Skeletal muscle tissue (tissue), 4 donors: ENCODE data around the gene INPP1. TPM values are rescaled to one million over a fixed set of nuclear protein-coding genes. Genes with fewer than 3 reads are reported as not detected.
"Not testable (repeated sequence)": the region's sequence is repeated elsewhere in the genome, so short reads cannot be mapped to it uniquely, and the experiment has no call there.

Experiments
- H3K27ac ChIP-seq: one replicate; pipeline ENCODE4 v1.7.0; 2013; ENCODE audit warnings: mild to moderate bottlenecking, low read depth, low read length, inconsistent platforms
- H3K27me3 ChIP-seq, 3 donors: one replicate each; pipeline ENCODE4 v1.7.0; 2013; ENCODE audit warnings: low read length in 3 of 3; ENCODE audit not compliant: control insufficient read depth in 3 of 3, insufficient read depth in 3 of 3
- H3K36me3 ChIP-seq, 3 donors: one replicate each; pipeline ENCODE4 v1.7.0; 2013; ENCODE audit warnings: low read length in 3 of 3; ENCODE audit not compliant: control insufficient read depth in 3 of 3, insufficient read depth in 3 of 3
- H3K4me1 ChIP-seq, 3 donors: one replicate each; pipeline ENCODE4 v1.7.0; 2013; ENCODE audit warnings: low read length in 3 of 3, mild to moderate bottlenecking in 3 of 3; ENCODE audit not compliant: control insufficient read depth in 3 of 3, insufficient read depth in 3 of 3
- H3K4me3 ChIP-seq, 3 donors: one replicate each; pipeline ENCODE4 v1.7.0; 2013; ENCODE audit warnings: low read length in 3 of 3
- H3K9ac ChIP-seq, 3 donors: one replicate each; pipeline ENCODE4 v1.7.0; 2013; ENCODE audit warnings: low read length in 3 of 3, mild to moderate bottlenecking in 3 of 3, moderate library complexity in 2 of 3, low read depth in 1 of 3
- H3K9me3 ChIP-seq, 3 donors: one replicate each; pipeline ENCODE4 v1.7.0; 2013; ENCODE audit warnings: low read length in 3 of 3; ENCODE audit not compliant: control insufficient read depth in 3 of 3
- total RNA-seq: library from RNA; depleted of rRNA; stranded (reverse); fragments of >200 nt; gene quantifications from one replicate; pipeline ENCODE4 v1.2.3, GENCODE V29; 2014
- donor health status: Osteomylitis.

Gene INPP1
- total RNA-seq = 8.4 TPM

GRCh38 chr2:190343536-190344275 lies at the start of gene INPP1:
TSS of gene INPP1 (plus strand) at chr2:190343589. CDS start at chr2:190360103, 16,514 bp downstream.
- Histone ChIP-seq H3K27ac (peak within 1 kb of the TSS; percentile 90), H3K4me1 (peaks cover 8 to 11% (median 10%) of the 10 kb centered on the region in 3 donors), H3K4me3 (peak within 1 kb of the TSS; percentile 85 to 90 (median 86)), H3K36me3 (no peaks in the 10 kb centered on the region), H3K9ac (peak within 1 kb of the TSS; percentile 87 to 91 (median 89)), H3K27me3 (no peaks in the 10 kb centered on the region), H3K9me3 (no peaks in the 10 kb centered on the region)

DNA sequence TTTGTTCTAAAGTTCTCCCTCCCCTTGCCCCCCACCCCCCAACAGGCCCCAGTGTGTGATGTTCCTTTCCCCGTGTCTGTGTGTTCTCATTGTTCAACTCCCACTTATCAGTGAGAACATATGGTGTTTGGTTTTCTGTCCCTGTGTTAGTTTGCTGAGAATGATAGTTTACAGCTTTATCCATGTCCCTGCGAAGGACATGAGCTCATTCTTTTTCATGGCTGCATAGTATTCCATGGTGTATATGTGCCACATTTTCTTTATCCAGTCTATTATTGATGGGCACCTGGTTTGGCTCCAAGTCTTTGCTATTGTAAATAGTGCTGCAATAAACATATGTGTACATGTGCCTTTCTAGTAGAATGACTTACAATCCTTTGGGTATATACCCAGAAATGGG lies 45.5 kb upstream of the INPP1 start:
- not testable (repeated sequence) for H3K4me3 ChIP-seq, H3K4me1 ChIP-seq, H3K27me3 ChIP-seq, H3K27ac ChIP-seq, H3K9ac ChIP-seq, H3K9me3 ChIP-seq
- peaks cover 7 to 12% (median 9%) of the 10 kb centered on the region in 3 donors for H3K36me3 ChIP-seq

DNA sequence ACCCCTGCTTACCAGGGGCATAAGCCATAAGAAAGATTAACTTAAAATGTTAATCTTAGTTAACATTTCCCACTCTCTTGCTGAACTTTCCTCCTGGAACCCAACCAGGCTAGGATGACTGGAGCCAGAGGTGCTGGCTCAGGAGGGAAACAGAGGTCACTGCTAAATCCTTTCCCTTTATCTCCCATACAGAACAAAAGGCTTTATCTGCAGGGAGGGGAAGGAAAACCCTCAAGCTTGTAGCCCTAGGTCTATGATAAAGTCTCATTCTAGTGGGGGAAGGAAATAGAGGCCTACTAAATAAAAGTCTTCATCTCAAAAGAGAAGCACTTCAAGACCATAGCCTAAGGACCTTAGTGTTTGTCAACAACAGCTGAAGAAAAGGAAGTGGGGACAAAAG lies 42.4 kb upstream of the INPP1 start:
- H3K9me3 ChIP-seq = no peaks in the 10 kb centered on the region
- H3K4me3 ChIP-seq = no peak overlapping the region
- no peak overlapping the region for H3K27ac ChIP-seq
- H3K9ac ChIP-seq = no peak overlapping the region
- no peaks in the 10 kb centered on the region for H3K4me1 ChIP-seq
- H3K27me3 ChIP-seq = no peaks in the 10 kb centered on the region
- H3K36me3 ChIP-seq = peaks cover 3 to 7% (median 4%) of the 10 kb centered on the region in 3 donors

DNA sequence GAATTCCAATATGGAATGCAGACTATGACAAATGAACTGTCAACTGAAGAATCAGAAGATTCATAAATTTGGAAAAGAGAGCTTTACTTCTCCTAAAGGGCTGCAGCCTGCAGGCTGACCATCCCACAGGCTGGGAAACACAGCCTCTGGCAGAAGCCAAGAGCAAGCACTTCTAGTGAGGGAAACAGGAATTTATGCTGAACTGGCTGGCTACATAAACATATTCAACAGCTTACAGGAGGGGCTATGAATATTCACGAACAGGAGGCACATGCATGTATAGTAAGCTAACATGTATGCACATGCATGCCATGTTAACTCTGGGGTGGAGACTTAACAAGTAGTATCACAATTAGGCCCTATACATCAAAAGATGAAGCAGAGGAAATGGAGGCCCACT lies 41.3 kb upstream of the INPP1 start:
- Histone ChIP-seq H3K4me3 (no peak overlapping the region), H3K27ac (no peak overlapping the region), H3K4me1 (no peaks in the 10 kb centered on the region), H3K9ac (no peak overlapping the region), H3K36me3 (peaks cover 0 to 3% (median 2%) of the 10 kb centered on the region in 3 donors), H3K9me3 (no peaks in the 10 kb centered on the region), H3K27me3 (no peaks in the 10 kb centered on the region)

GRCh38 chr2:190303647-190304046 lies 39.7 kb upstream of the INPP1 start:
- H3K27me3 ChIP-seq = no peaks in the 10 kb centered on the region
- no peak overlapping the region for H3K27ac ChIP-seq

GRCh38 chr2:190304404-190304803 lies 39.0 kb upstream of the INPP1 start:
- Histone ChIP-seq H3K9ac (no peak overlapping the region), H3K9me3 (no peaks in the 10 kb centered on the region), H3K36me3 (peaks cover 0 to 6% (median 2%) of the 10 kb centered on the region in 3 donors), H3K27ac (no peak overlapping the region), H3K4me1 (no peaks in the 10 kb centered on the region), H3K4me3 (no peak overlapping the region), H3K27me3 (no peaks in the 10 kb centered on the region)

More at GRCh38 chr2:190303647-190304046, 39.7 kb upstream of the INPP1 start:
- Histone ChIP-seq H3K9me3 (no peaks in the 10 kb centered on the region), H3K36me3 (peaks cover 0 to 6% (median 2%) of the 10 kb centered on the region in 3 donors), H3K4me3 (no peak overlapping the region), H3K9ac (no peak overlapping the region), H3K4me1 (no peaks in the 10 kb centered on the region)

GRCh38 chr2:190308031-190308430 lies 35.4 kb upstream of the INPP1 start:
- H3K27ac ChIP-seq = no peak overlapping the region
- H3K4me3 ChIP-seq = no peak overlapping the region
- peaks cover 0 to 8% (median 0%) of the 10 kb centered on the region in 3 donors for H3K4me1 ChIP-seq
- no peaks in the 10 kb centered on the region for H3K27me3 ChIP-seq
- H3K9me3 ChIP-seq = no peaks in the 10 kb centered on the region
- no peak overlapping the region for H3K9ac ChIP-seq
- peaks cover 0 to 7% (median 3%) of the 10 kb centered on the region in 3 donors for H3K36me3 ChIP-seq

GRCh38 chr2:190311893-190312634 lies 31.3 kb upstream of the INPP1 start:
- H3K36me3 ChIP-seq = peaks cover 0 to 7% (median 3%) of the 10 kb centered on the region in 3 donors
- no peaks in the 10 kb centered on the region for H3K27me3 ChIP-seq
- no peaks in the 10 kb centered on the region for H3K9me3 ChIP-seq
- H3K4me3 ChIP-seq = no peak overlapping the region
- no peak overlapping the region for H3K27ac ChIP-seq
- peaks cover 0 to 8% (median 0%) of the 10 kb centered on the region in 3 donors for H3K4me1 ChIP-seq
- H3K9ac ChIP-seq = no peak overlapping the region

DNA sequence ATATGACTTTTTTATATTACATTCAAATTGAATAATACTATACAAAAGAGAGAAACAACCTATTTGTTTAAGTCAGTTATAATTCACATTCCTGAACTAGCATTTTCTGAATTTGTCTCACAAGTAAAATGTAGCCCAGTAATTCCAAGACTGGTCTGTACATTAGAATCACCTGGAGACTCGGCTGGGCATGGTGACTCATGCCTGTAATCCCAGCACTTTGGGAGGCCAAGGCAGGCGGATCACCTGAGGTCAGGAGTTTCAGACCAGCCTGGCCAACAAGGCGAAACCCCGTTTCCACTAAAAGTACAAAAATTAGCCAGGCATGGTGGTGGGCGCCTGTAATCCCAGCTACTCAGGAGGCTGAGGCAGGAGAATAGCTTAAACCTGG lies 30.8 kb upstream of the INPP1 start:
- H3K27ac ChIP-seq, H3K27me3 ChIP-seq, H3K9ac ChIP-seq, H3K4me1 ChIP-seq, H3K36me3 ChIP-seq, H3K9me3 ChIP-seq, H3K4me3 ChIP-seq: not testable (repeated sequence)

GRCh38 chr2:190313880-190314279 lies 29.5 kb upstream of the INPP1 start:
- Histone ChIP-seq H3K9ac (no peak overlapping the region), H3K27ac (no peak overlapping the region), H3K4me1 (peaks cover 6 to 15% (median 9%) of the 10 kb centered on the region in 3 donors), H3K9me3 (no peaks in the 10 kb centered on the region), H3K27me3 (no peaks in the 10 kb centered on the region), H3K36me3 (peaks cover 0 to 7% (median 0%) of the 10 kb centered on the region in 3 donors), H3K4me3 (no peak overlapping the region)
